H54 (cell line): ENCODE results near the gene MVB12A.

ENCODE experiments used
- DNase-seq: peaks from one replicate; pipeline ENCODE4 v3.0.0; 2011; ENCODE audit warnings: low spot score, mixed read lengths; ENCODE audit not compliant: insufficient read length
- FAIRE-seq: peaks from 3 replicates; lab custom pipeline; 2011; peaks lifted over from hg19 to GRCh38; lab: Jason Lieb, UNC
- POLR2A ChIP-seq: IDR thresholded peaks from 2 replicates; pipeline ENCODE4 v1.6.1; 2011; ENCODE audit warnings: low read depth, mild to moderate bottlenecking, low read length

The MVB12A gene

GRCh38 chr19:17393914-17394313 is 25.9 kb upstream of the MVB12A start, which contains the start of gene CCDC194:
Gene CCDC194, minus strand, starts transcription at chr19:17394196. Its CDS starts 38 bp downstream, at chr19:17394158.
- DNase-seq = no peak
- TF ChIP-seq POLR2A = no peak
- FAIRE-seq = no peak

- FAIRE-seq (no peak), DNase-seq (peak; percentile 67)
- TF ChIP-seq POLR2A = no peak
Observed at GRCh38 chr19:17394891-17395415, 24.9 kb upstream of the MVB12A start.

DNA sequence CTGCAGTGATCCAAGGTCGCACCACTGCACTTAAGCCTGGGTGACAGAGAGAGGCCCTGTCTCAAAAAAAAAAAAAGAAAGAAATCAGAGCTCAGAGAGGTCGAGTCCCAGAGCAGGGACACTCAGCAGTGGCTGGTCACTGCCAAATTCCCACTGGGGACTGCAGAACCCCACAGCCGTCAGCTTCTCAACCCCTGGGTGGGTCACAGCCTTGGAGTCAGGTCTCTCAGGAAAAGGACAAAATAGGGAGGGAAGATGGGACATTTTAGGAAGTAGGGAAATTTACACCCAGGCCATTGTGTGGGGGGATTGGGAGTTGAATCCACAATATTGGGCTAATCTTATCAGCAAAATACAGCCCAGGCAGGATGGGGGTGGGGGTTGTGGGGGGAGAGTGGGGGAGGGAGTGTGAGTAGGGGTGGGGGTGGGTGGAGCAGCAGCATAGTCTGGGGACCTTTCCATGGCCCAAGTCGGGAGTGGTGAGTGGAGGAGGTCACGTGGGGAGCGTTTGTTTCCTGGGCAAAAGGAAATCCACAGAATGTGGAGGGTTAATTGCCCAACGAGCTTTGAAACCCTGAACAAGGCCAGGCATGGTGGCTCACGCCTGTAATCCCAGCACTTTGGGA is 20.8 kb upstream of the MVB12A start:
- TF ChIP-seq POLR2A = no peak
- no peak for DNase-seq
- FAIRE-seq = no peak

DNA sequence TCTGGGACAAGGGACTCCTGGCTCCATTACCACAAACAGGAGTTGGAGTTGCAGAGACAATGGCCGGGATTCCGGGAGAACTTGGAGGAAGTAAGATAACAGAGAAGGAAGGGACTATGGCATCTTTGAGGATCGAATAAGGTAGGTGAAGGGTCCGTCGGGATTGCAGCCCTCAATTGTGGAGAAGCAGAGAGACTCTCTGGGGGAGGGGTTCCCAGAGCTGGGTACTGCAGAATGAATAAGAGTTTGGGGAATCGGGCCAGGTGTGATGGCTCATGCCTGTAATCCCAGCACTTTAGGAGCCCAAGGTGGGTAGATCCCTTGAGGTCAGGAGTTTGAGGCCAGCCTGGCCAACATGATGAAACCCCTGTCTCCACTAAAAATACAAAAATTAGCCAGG is 18.2 kb upstream of the MVB12A start:
- DNase-seq = no peak
- FAIRE-seq = no peak
- no peak for TF ChIP-seq POLR2A

GRCh38 chr19:17402982-17403855 is 16.6 kb upstream of the MVB12A start:
- no peak for FAIRE-seq
- DNase-seq = peak; percentile 42
- TF ChIP-seq POLR2A = no peak

DNA sequence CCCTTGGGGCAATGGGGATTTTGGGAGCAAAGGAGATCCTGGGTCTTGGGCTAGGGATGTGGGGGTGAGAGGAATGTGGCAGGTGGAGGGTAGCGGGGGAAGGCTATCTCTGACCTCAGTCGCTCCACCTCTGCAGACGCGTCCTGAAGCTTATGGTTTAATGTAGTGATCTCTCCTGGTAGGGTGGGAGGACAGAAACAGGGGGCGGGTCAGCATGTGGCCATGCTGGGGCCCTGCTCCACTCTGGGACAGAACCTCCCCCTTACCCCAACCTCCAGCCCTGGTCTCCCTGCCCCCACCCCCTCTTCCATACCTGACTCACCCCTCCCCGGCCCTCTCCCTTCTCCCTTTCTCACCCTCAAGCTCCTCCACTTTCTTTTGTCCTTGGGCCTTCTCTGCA is 15.8 kb upstream of the MVB12A start:
- DNase-seq (peak; percentile 1), FAIRE-seq (no peak)
- no peak for TF ChIP-seq POLR2A

DNA sequence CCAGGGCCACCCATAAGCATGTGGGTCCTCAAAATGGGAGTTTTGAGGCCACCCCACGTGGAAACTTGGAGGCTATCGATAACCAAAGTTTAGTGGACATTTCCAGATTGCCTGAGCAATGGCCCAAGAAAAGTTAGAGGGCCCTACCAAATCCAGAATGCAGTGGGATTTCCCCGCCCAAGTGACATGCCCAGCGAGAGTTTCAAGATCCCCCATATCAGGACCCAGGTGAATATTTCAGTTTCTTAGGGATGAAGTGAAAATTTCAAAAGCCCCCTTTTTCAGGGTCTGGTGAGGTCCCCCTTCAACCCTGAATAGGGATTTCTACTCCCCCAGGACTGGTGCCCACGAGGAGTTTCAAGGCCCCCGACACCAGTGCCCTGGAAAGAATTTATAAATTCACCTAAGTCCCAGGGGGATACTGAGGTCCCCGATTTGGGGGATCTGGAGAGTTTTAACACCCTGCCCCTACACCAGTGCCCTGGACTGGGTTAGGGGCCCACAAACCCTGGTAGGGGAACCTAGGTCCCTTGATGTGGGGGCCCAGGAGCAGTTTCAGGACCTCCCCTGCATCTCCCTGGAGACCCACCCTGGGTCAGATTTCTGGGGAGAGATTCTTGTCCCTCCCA is 15.1 kb upstream of the MVB12A start:
- no peak for FAIRE-seq
- TF ChIP-seq POLR2A = no peak
- DNase-seq = peak; percentile 0

- FAIRE-seq (no peak), DNase-seq (no peak)
- no peak for TF ChIP-seq POLR2A
Observed at GRCh38 chr19:17405250-17406045, 14.4 kb upstream of the MVB12A start, which contains the start of gene BST2. Gene BST2, minus strand, starts transcription at chr19:17405630. Its CDS starts 55 bp downstream, at chr19:17405575.

DNA sequence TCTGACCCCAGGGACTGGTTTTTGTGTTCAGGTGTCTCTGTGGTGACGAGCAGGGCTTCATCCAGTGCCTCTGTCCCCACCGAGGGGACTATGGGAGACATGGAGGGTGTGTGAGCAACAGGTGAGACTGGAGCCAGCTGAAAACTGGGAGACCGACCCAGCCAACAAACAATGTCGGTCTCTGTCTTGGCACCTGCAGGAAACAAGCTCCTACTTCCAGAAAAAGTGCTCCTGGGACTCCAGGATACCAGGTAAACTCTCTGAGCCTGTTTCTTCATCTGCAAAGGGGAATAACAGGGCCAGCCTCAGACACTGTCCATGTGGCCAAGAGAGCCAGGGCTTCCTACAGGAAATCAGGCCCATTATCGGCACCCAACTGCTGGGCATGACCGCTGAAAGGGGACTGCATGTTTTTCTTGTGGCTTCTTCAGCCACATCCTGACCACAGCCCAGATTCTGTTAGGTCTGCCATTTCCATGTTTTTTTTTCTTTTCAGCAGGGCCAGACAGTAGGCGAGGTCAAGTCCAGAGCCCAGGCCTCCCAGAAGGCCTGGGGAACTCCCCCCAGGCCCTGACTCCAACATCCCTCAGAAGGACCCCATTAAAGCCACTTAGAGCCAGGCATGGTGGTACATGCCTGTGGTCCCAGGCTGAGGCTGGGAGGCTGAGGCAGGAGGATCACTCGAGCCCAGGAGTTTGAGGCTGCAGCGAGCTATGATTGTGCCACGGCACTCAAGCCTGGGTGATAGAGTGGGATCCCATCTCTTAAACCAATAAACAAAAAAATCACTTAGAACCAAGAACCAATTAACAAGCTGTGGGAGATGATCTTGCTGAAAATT is 13.6 kb upstream of the MVB12A start:
- DNase-seq (peak; percentile 73), FAIRE-seq (peak; percentile 74)
- TF ChIP-seq POLR2A = no peak

DNA sequence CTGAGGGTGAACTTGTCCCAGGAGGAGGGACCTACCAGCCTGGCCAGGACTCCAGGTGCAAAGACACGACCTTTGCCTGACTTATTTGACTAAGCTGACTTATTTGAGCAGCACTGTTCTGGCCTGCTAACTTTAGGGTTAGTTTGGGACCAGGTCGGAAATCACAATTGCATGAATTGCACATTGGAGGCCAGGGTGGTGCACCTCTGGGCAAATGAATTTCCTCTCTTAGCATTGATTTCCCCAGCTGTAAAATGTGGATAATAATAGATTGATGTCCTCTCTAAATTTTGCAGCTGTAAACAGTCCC is 13.0 kb upstream of the MVB12A start:
- DNase-seq (no peak), FAIRE-seq (no peak)
- no peak for TF ChIP-seq POLR2A

- DNase-seq = no peak
- TF ChIP-seq POLR2A = no peak
- FAIRE-seq = no peak
Observed at GRCh38 chr19:17409990-17410389, 9.9 kb upstream of the MVB12A start.

- TF ChIP-seq POLR2A = no peak
- DNase-seq = no peak
- FAIRE-seq = no peak
Observed at GRCh38 chr19:17411801-17412200, 8.0 kb upstream of the MVB12A start.
